Measurements from ENCODE around the gene WDR73. TPM values are rescaled to one million over a fixed set of nuclear protein-coding genes. Genes with fewer than 3 reads are reported as not detected.

WDR73 gene
- polyA plus RNA-seq, 5 donors, result 40.4 to 43.8 (median 42.3) TPM

GRCh38 chr15:84621358-84621979 lies 32.6 kb downstream of the WDR73 start:
- DNase-seq, result no peak

- no peak for DNase-seq
Observed at GRCh38 chr15:84620626-84621025, 33.5 kb downstream of the WDR73 start.

DNA sequence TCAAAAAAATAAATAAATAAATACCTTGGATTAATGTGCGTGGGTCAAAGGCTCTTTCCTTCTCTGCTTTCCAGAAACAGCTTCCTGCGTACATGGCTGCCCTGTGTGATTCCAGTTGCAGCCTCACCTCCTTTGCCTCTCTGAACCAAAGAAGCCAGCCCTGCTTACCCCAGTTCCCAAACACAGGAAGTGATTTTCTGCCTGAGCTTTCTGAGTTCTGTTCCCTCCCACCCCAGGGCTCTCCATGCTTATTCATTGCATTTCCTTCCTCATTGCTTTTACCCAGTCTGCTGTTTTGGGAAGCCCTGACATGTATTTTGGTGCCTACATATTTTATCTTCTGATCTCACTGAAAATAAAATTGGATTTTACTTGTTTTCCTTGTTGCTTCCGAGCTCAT lies 37.8 kb downstream of the WDR73 start:
- DNase-seq, result no peak

GRCh38 chr15:84611631-84612030 lies 42.5 kb downstream of the WDR73 start:
- DNase-seq, result no peak

- no peak for DNase-seq
Observed at GRCh38 chr15:84609818-84610525, 44.1 kb downstream of the WDR73 start.

GRCh38 chr15:84608707-84609284 lies 45.3 kb downstream of the WDR73 start:
- no peak for DNase-seq

DNA sequence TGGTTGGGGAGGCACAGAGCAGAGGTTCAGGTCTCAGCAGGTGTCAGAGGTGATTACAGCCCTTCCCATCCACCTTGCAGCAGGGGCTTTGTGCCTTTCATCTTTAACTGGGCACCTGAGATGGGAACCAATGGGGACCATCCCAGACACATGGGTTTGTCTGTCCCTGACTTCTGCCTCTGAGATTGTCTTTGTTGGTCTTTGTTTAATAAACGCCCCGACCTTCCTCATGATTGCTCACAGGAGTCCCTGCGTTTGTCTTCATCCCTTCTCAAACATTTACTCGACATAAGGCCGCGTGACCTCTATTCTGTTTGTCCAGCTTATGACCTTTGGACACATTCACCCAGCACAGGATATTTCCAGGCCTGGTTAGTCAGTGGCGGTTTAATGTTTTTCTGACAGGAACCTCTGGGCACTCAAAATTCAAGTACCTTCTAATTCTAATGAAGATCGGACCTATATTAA lies 47.4 kb downstream of the WDR73 start:
- no peak for DNase-seq

DNA sequence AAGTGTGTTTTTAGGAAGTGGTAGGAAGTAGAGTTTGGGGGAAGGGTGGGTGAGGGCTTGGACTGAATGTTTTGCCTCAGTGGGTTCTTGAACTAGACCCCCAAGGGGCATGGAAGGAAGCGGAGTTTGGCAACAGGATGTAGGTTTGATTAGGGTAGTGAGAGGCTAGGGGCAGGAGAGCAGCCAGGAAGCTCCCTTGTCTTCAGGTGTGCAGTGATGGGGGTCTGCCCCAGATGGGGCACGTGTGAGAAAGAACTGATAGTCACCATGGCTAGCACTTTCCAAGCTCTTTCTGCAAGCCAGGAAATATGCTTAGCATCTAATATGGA lies 48.6 kb downstream of the WDR73 start:
- DNase-seq, result no peak

GRCh38 chr15:84604826-84605553 lies 49.1 kb downstream of the WDR73 start:
- DNase-seq, result no peak

DNA sequence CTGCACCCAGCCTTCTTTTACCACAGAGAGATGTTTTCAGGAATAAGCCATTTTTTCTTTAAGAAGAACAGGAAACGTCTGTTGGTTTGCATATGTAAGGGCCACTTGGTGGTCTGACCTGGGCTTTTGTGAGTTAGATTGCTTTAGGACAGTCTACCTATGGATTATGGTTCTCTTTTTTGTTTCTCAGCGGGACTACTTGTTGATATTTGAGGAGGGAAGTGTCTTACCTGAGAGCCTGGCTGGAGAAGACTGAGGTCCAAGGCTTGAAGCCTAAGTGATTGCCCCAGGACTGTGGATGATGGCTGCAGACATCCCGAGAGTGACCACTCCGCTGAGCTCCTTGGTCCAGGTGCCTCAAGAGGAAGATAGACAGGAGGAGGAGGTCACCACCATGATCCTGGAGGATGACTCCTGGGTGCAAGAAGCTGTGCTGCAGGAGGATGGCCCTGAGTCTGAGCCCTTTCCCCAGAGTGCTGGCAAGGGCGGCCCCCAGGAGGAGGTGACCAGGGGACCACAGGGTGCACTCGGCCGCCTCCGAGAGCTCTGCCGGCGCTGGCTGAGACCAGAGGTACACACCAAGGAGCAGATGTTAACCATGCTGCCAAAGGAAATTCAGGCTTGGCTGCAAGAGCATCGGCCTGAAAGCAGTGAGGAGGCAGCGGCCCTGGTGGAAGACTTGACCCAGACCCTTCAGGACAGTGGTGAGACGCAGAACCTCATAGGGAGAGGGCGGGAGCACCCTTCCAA lies 50.3 kb downstream of the WDR73 start:
- DNase-seq, result no peak

- DNase-seq, result no peak
Observed at GRCh38 chr15:84601555-84601838, 52.6 kb downstream of the WDR73 start.

DNA sequence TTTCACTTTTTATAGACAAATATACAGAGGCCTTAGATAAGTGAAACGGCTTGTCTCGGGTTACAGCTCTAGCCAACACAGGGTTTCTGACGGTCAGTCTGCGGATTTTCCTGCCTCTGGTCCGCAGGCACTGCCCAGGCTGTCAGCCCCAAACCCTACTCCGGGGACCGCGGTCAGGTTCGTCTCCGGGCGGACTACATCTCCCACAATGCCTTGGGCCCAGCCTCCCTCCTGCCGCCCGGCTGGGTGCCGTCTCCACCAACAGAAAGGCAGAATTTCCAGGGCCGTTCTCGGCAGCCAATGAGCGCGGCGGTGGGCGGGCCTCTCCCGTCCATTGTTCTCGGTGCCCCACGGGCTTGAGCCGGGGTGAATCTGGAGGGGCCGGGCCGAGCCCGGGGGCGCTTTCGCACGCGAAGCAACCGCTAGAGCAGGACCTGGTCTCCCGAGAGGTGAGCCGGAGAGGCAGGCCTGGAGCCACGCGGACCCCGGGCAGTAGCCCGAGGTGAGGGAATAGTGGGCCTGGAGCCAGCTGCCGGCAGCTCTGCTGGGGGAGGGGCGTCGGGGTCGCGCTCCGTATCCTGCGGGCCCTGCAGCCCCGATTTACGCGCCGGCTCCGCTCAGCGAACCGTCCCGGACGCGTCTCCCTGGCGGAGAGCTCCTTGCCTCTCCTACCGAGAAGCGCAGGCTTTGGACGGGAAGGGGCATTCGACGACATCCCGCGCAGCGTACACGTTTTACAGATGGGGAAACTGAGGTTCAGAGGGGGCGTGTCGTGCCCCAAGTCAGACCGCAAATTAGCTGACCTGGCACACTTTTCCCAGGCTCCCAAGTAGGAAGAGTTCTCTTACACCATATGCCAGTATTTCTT lies 53.2 kb downstream of the WDR73 start, which contains the start of gene ZSCAN2:
TSS of gene ZSCAN2 (plus strand) at position 323 of the 868 bp plus-strand sequence. CDS start 2,919 bp downstream, outside the sequence.
- DNase-seq, result peak; percentile 93

- peak; percentile 74 to 76 for DNase-seq
Observed at GRCh38 chr15:84600331-84600686, 53.8 kb downstream of the WDR73 start.

DNA sequence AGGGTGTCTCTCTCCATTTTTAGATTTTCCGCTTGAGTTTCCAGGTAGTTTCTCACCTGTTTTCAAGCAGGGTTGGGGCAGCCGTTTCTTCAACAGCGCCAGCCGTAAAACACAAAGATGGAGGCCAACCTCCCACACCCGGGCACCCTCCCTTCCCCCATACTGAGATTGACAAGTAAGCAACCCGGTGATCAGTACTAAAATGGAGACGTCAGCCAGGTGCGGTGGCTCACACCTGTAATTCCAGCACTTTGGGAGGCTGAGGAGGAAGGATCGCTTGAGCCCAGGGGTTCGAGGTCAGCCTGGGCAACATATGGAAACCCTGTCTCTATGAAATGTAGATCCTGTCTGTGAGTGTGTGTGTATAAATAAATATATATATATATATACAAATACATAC lies 54.2 kb downstream of the WDR73 start:
- no peak for DNase-seq

DNA sequence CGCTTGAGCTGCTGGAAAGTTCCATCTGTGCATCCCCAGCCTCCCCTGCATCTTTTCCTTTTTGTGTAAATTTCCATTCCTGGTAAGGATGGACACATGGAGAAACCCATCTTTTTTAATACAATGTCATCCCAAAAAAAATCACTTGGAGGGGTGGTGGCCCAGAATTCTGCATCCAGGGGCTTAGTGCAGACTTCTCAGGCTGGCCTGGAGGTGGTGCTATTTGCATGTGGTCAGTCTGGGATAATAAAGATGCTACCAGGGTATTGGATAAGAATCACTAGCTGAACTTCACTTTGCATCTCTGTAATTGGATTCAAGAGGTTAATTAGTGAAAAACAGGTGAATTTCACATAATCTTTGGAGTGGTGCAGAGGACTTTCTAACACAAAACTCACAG lies 55.1 kb downstream of the WDR73 start:
- DNase-seq, result no peak

GRCh38 chr15:84598250-84598649 lies 55.8 kb downstream of the WDR73 start:
- DNase-seq, result no peak

GRCh38 chr15:84597296-84597695 lies 56.8 kb downstream of the WDR73 start:
- DNase-seq, result no peak

DNA sequence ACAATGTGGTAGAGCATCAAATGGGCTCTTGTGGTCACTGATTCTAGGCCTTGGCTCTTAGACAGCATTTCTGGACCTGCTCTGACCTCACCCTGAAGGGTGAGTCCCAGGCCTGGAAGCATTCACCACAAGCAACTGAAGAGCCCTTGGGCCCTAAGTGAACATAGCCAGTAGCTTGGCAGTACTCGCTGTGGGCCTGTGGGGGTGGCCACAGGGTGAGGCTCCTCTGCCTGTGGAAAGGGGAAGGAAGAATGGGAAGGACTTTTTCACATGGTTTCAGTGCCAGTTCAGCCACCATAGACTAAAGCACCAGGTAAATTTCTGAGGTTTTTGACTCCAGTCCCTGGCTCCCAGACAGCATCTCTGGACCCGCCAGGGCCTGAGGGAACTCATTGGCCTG lies 58.4 kb downstream of the WDR73 start:
- DNase-seq, result no peak

DNA sequence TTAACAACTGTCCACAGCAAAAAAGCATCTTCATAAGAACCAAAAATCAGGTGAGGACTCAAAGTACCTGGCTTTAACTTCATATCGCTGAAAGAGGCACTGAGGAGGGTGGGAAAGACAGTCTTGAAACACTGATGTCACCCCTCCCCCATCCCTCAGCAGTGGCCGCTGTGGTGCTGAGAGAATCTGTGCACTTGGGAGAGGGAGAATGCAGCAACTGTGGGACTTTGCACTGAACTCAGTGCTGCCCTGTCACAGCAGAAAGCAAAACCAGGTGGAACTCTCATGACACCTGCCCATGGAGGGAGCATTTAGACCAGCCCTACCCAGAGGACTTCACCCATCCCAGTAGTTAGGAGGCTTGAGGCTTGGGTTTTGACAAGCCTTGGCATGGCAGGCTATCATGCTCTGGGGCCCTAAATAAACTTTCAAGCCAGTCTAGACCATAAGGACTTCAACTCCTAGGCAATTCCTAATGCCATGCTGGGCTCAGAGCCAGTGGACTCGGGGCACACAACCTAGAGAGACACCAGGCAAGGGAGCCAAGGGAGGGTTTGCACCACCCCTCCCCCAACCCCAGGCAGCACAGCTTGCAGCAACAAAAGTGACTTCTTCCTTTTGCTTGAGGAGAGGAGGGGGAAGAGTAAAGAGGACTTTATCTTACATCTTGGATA lies 59.3 kb downstream of the WDR73 start:
- no peak for DNase-seq

GRCh38 chr15:84591815-84592214 lies 62.3 kb downstream of the WDR73 start:
- no peak for DNase-seq

DNA sequence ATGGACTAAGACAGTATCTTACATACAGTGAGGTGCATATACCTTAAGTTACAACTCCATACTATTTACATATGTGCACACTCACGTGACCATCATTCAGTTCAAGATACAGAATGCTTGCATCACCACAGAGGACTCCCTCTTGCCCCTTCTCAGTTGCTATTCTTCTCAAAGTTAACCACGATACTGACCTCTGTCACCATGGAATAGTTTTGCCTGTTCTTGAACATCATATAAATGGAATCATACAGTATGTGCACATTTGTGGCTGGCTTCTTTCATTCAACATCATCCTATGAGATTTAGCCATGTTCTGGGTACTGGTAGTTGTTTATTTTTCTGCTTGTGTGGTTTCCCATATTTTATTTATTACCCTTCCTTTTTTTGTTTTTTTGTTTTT lies 63.7 kb downstream of the WDR73 start:
- DNase-seq, result no peak
